A549 (cell line): ENCODE data around the gene PPP2R5E.
"Not testable (repeated sequence)": the region's sequence is repeated elsewhere in the genome, so short reads cannot be mapped to it uniquely, and the experiment has no call there.

ENCODE experiments used
- FOSB ChIP-seq: fragments of 250-450 bp; sonication (Bioruptor Pico); IDR thresholded peaks from 2 replicates; pipeline ENCODE4 v1.5.0; 2020; ENCODE audit warnings: mild to moderate bottlenecking, moderate library complexity
- FOSL2 ChIP-seq, 2 experiments: fragments of 450-650 bp in 1 of 2; fragments of >200 bp in 1 of 2; sonication (Bioruptor Twin) in 1 of 2; formaldehyde crosslinking; IDR thresholded peaks; 2 replicates each; pipeline versions ENCODE4 v1.5.0 to v1.6.1; 2016 to 2020; ENCODE audit warnings: mild to moderate bottlenecking in 1 of 2, moderate library complexity in 1 of 2
- POLR2A ChIP-seq: IDR thresholded peaks from 2 replicates; pipeline ENCODE4 v1.6.1; 2012; ENCODE audit warnings: mild to moderate bottlenecking, low read length
- SREBF2 ChIP-seq: fragments of 450-650 bp; IDR thresholded peaks from 2 replicates; pipeline ENCODE4 v1.6.1; 2014; ENCODE audit warnings: mild to moderate bottlenecking, moderate library complexity

DNA sequence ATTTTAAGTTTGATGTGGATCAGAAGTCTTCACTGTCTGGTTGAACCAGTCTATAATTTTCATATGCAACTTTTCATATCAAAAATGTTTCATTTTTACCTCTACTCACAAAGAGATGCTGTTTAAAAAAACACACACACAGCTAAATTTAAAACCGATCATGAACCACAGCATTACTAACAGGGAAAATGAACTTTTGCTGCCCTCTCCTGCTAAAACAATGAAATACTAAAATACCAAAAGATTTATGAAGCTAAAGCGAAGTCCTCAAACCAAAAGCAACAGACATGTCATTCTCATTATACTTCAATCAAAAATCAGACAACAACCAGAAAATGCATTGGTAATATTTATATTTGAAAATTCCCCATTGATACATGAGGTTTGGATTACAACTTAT is 171.6 kb downstream of the PPP2R5E start:
- TF ChIP-seq FOSB (CRISPR knock-in tag); SREBF2; FOSL2 (IDR thresholded peaks at IDR 0.05); FOSL2 (CRISPR knock-in tag; IDR thresholded peaks at IDR 0.05); POLR2A: not testable (repeated sequence)
